GM12801 (cell line): ENCODE measurements around the gene CABLES1.

ENCODE experiments used
- TF ChIP-seq, protein P1 (sequence below): IDR thresholded peaks from one replicate; pipeline ENCODE4 v1.5.1; 2011; ENCODE audit warnings: control low read depth; ENCODE audit not compliant: insufficient read length; ENCODE audit errors: extremely low read depth

CABLES1 gene

DNA sequence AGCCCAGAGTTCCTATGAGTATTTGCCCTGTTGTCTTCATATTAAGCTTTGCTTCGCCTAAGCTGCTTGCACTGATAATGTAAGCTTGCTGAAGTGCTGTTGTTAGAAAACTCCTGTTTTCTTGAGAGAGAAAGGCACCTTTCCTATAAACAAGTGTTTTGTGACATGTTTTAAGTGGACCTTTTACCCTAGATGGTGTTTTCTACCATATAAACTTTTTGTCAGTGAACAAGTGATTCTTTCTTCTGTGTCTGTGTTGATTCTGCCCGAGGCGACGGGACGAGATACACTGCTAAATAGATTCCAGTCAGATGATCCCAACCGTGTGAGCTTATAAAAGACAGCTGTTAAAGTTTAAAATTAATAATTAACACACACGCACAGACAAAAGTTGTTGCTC is 24.1 kb downstream of the CABLES1 start:
- TF ChIP-seq, protein P1, sequence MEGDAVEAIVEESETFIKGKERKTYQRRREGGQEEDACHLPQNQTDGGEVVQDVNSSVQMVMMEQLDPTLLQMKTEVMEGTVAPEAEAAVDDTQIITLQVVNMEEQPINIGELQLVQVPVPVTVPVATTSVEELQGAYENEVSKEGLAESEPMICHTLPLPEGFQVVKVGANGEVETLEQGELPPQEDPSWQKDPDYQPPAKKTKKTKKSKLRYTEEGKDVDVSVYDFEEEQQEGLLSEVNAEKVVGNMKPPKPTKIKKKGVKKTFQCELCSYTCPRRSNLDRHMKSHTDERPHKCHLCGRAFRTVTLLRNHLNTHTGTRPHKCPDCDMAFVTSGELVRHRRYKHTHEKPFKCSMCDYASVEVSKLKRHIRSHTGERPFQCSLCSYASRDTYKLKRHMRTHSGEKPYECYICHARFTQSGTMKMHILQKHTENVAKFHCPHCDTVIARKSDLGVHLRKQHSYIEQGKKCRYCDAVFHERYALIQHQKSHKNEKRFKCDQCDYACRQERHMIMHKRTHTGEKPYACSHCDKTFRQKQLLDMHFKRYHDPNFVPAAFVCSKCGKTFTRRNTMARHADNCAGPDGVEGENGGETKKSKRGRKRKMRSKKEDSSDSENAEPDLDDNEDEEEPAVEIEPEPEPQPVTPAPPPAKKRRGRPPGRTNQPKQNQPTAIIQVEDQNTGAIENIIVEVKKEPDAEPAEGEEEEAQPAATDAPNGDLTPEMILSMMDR, result no peak

- TF ChIP-seq, protein P1, result no peak
Measured at GRCh38 chr18:23162473-23162872, 27.2 kb downstream of the CABLES1 start.

GRCh38 chr18:23163786-23164533 is 28.7 kb downstream of the CABLES1 start:
- TF ChIP-seq, protein P1, result no peak

DNA sequence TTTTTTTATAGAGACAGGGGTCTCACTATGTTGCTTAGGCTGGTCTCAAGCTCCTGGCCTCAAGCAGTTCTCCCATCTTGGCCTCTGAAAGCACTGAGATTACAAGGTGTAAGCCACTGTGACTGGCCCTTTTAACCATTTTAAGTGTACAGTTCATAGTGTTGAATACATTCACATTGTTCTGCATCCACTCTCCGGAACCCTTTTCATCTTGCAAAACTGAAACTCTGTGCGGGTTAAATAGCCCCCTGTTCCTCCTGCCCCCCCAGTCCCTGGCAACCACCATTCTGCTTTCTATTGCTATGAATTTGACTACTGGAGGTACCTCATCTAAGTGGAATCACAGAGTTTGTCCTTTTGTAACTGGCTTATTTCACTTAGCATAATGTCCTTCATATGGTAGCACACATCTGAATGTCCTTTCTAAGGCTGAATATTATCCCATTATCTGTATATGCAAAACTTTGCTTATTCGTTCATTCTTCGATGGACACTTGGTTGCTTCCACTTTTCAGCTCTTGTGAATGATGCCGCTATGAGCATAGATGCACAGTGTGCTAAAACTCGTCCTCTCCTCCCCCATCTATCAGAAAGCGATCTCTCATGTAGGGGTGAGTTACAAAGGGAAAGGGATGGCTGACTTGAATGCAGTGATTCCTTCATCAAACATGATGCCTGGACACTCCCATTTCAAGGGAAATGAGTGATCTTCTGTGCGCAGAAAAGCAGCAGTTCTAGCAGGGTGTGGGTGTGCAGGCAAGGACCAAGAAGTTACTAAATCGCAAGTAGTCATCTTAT is 30.2 kb downstream of the CABLES1 start:
- TF ChIP-seq, protein P1, result no peak

- TF ChIP-seq, protein P1, result no peak
Measured at GRCh38 chr18:23166891-23167541, 31.7 kb downstream of the CABLES1 start.

DNA sequence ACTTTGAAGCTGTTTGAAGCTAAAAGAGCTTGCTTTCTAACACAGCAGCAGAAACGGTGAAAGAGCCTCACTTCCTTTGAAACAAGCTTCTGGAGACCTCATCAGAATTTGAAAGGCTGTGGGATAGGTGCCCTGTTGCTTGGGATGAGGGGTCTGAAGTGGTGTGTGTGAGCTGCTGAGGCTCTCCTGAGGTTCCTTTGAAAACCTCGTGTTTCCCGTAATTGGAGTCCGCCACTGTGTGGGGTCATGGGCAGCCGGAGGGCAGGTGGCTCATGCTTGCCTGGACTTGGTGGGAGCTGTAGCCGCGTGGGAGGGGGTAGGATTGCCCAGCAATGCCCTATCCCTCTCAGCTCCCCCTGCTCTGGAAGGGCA is 34.4 kb downstream of the CABLES1 start:
- TF ChIP-seq, protein P1, result no peak

GRCh38 chr18:23170137-23170536 is 34.9 kb downstream of the CABLES1 start:
- TF ChIP-seq, protein P1, result no peak
